HG02571 (cell line): ENCODE results near the gene LRRC43.

Experiments used
- ATAC-seq: cut with Tn5 transposase; IDR thresholded peaks from one replicate; pipeline ENCODE4 v1.9.1; 2021; ENCODE audit warnings: mild to moderate bottlenecking, moderate library complexity; ENCODE audit not compliant: unreplicated experiment

LRRC43 gene

DNA sequence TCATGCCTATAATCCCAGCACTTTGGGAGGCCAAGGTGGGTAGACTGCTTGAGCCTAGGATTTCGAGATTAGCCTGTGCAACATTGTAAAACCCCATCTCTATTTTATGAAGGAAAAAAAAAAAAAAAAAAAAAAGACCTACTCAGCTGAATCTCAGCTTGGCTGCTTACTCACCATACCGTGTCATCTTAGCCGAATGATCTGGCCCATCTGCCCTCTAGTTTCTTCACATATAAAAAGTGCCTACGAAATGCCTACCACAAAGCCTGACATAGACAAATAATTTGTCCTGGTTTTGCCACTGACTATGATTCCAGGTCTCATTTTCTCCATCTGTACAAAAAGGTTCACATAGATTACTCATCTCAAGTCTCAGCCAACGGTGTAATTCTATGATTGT is 32.8 kb downstream of the LRRC43 start:
- no peak for ATAC-seq

DNA sequence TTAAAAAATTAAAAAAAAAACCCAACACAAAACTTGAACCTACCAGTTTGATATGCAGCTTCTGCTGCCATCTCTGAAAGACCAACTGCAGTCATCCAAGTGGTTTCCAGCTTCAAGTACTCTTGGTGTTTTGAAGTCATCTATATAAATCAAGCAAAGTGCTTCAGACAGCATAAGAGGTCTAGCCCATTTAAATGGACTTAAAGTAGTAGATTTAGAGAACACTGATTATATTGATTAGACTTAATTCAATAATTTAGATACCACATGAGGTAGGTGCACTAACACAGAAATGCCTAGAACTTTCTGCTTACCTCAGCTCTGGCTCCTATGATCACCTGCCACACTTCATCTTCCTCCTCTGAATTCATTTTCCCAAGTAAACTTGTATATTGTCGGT is 33.5 kb downstream of the LRRC43 start:
- ATAC-seq, result no peak

DNA sequence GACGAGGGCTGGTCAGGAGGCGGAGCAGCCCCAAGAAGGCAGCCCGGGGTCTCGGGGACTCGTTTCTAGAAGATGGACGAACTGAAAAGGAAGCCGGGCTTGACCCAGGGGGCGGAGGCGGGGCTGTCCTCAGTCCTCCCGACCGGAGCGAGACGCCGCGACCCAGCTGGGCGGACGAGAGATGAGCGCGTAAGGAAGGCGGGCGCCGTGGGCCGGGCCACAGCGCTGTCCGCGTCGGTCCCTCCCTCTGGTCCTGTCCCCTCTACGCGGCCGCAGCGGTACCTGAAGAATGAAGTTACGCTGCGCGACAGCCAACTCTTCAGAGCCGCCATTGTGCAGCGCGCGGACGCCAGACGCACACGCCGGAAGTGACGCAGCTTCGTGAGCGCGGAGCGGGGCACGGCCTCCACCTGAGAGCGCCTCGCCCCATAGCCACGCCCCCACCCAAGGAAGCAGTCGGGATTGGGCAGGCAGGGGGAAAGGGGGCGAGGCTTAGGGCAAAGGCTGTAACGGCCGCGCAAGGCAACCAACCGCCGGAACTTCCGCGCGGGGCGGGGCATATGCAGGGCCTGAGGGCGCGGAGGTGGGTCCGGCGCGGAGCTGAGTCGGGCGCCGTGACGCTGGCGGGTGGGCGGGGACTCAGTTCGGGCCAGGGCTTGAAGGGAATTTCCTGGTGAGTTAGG is 42.9 kb downstream of the LRRC43 start, which contains the start of gene DIABLO:
DIABLO (minus strand) TSS at position 370 of the 683 bp plus-strand sequence; CDS start at position 332, 38 bp downstream.
- ATAC-seq, result peak; percentile 81

DNA sequence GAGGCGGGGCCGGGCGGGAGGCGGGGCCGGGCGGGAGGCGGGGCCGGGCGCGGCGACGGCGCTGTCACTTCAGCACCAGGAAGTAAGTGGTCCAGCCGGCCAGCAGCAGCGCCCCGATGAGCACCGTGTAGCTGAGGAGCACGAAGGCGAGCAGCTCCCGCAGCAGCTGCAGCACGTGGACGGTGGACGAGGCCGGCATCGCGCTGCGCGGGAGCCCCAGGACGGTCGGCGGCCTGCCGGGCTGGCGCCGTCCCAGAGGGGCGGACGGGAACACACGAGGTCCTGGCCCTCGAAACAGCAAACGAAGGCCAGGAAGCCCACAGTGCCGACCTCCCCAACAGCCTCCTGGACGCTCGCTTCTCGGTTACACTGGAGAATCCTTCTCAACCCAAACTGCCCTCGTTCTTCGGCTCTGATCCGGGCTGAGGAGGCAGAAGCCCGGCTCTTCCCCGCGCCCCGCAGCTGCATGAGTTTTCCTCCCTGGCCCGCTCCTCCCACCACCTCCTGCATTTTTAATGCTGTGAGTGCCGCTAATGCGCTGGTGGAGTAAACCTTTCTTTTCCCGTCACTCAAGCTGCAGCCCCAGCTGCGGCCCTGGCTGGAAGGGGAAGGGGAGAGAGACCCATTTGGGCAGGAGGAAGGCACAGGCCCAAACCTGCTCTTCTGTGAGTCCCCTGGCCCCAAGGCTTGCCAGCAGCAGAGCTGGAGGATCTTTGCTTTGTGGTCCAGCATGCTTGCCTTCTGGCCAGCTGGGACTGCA is 43.6 kb downstream of the LRRC43 start:
- ATAC-seq, result no peak

DNA sequence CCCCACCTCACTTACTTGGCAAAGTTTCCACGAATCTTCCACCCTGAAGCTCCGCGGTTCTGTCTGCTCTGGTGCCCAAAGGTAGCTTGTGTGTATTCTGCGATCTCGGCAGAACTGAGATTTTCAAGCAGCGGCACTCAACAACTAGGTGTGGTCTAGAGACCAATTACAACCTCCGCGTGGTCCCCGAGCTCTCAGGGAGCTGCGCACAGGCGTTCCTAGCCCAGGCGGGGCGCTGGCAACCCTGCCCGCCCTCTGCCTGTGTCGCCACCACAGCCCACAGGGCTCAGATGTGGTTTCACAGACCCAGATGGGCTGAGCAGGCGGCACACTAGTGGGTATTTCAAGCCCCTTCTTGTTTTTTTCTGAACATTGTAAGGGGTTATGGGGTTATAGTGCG is 44.4 kb downstream of the LRRC43 start:
- no peak for ATAC-seq

DNA sequence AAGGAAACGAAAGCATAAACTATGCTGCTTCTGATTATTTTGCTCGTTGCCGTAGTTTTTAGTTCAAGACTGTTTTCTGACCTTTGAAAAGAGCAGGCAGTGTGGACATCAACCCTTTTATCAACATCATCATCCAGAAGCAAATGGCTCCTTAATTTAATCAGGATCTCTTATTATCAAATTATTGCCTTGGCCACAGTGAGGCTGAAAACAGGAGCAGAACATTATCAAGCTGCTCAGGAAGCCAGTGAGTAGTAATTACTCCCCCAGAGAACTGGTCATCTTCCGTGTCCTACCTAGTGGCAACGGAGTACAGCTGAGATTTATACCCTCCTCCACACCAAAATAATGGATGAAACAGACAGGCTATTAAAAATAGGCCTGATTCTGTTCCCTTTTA is 45.2 kb downstream of the LRRC43 start:
- no peak for ATAC-seq

DNA sequence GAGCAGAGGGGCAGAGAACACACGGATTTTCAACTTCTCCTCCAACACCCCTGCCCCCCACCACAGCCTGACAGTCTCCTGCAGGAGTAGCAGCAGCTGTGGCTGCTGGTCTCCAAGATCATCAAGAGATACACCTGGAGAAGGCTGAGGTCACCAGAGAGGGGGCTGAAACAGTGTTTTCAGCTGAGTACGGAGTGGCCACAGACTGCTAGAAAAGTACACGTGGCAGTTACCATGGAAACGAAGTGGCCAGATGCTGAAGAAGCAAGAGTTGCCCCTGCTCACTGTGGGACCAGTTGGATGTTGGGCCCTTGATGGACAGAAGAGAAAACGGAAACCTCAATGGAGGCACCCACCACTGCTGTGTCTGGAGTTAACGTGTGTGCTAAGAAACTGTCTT is 47.9 kb downstream of the LRRC43 start:
- ATAC-seq, result no peak

DNA sequence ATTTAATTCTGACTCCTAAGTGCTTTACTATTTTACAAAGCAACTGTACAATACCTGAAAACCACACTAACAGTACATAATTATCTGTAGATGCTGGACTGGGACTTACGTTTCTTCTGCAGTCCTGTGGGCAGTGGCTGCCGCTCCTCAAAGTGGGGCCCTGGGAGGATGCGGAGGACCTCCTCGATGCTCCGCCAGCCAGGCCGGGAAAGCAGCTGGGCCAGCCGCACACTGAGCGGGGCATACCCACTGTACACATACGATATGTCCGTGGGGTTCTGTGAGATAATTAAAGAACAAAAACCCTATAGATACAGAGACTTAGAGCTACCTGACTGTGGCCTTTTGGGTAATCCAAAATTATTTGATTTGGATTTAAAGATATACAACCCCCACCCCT is 49.8 kb downstream of the LRRC43 start:
- ATAC-seq, result no peak

DNA sequence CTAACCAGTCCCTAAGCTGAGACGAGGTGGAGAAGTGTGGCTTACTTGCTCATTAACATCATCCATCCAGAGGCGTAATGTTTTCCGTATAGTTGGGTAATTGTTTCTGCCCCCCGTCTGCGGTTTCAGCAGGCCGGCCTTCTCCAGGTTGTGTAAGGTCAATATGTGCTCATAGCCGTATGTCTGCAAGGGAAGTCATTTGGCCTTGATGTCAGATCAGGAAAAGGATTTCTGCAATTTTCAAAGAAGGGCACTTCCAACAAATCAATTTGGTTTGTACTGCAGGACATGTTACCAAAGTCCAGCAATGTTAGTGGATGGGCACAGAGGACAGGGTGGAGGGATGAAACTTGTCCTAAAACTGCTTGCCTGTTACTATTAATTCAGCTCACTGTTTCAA is 52.8 kb downstream of the LRRC43 start:
- ATAC-seq, result no peak

DNA sequence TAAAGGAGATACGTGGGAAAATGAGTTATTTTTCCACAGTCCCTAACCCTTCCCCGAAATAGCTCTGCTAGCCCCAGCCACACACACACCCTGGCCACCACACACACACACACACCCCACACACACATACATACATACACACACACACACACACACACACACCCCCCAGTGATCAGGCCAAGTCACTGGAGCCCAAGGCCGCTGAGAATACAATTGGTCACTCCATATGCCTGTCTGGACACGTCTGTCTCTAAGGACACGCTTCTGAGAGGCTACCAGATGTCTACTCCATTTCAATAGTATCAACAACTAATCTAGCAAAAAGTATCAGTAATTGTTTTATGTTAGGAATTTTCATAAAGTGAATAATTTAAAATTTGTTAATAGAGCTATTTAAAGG is 55.9 kb downstream of the LRRC43 start:
- no peak for ATAC-seq

DNA sequence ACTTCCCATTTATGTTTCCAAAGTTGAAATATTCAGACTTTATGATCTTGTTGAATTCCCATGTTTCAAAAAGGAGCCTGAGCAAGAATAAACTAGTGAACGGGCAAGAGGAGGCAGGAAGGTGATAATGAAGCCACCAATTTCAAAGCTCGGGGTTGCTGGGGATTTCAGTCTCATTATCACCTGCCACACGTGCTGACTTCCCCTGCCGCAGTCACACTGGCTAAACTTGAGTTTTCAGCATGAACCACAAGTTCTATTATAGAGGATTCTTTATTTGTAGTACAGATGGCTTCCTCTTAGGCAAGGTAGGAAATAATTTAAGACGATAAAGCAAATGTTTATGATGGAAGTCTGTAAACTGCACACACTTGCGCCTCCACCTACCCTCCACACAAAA is 61.0 kb downstream of the LRRC43 start:
- ATAC-seq, result no peak

DNA sequence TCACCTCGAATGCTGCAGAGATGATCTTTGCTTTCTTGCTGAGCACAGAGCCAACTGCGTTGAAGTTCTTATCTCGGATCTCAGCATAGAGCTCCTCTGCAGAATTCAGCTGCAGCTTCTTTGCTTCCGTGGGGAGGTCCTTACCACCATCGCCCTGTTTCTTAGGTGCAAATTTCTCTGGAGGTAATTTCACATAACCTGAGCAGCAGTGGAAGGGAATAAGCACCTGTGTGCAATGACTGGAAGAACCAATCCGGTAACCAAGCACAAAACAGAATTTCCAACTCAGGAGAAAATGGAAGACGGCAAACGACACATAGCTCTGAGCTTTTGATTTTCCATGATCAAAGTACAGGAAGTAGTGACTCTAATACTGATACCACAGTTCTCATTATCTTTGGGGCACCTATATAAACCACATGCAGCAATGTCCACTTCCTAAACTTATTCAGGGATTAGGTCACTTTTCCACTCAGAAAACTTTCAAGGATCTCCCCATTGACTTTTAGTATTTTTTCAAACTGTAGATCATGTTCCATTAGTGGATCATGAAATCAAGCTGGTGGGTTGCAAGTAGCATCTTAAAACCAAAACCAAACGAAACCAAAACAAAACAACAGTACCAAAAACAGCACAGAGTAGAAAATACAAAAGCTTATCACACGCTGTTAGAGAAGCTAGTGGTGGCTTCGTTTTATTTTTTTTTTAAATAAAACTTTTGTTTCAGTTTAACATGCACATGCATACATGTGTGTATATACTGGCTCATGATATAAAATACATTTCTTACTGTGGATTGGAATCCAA is 61.8 kb downstream of the LRRC43 start:
- ATAC-seq, result no peak

DNA sequence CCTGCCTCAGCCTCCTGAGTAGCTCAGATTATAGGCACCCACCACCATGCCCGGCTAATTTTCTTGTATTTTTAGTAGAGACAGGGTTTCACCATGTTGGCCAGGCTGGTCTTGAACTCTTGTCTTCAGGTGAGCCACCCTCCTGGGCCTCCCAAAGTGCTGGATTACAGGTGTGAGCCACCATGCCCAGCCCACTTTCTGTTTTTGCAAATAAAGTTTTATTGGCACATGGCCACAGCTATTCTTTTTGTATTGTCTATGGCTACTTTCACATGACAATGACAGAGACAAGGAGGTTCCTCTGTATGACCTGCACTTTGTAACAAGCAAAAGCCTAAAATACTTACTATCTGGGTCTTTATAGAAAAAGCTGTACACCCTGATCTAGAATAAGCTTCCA is 62.6 kb downstream of the LRRC43 start:
- ATAC-seq, result no peak

DNA sequence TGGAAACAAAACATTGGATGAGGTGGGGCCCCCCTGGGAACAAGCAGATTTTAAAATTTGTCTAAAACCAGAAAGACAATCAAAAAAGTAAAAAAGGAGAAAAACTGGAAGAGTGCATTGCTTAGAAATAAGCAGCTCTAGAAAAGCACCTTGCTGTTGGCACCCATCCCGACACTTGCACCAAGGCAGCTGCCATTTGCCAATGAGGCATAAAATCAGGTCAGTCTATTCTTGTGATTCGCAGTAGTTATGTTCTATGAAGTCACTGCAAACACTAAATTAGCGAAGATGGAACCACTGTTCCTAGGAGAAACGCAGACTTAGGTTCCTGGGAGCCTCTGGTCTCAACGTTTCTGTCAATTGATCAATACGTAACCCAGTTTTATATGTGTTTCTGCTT is 67.1 kb downstream of the LRRC43 start:
- ATAC-seq, result no peak

DNA sequence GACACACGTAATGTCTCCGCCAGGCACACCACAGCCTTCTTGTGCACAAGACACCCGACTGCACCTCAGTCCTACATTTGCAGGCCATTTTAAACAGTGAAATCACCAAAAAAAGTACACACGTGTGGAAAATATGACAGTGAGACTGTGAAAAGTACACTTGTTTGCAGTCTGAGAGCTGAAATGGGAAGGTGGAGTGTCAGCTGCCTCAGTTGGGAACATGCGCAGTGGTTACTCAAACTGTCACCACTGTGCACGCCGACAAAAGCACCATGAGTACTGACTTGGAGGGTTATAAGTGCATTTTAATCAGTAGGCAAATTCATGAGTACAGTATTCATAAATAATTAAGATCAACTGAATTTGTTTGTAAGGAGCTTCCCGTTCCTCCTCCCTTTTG is 67.6 kb downstream of the LRRC43 start:
- ATAC-seq, result no peak
